ENCODE measurements around the gene TRIM41. TPM values are rescaled to one million over a fixed set of nuclear protein-coding genes. Genes with fewer than 3 reads are reported as not detected.
"Not testable (repeated sequence)": the region's sequence is repeated elsewhere in the genome, so short reads cannot be mapped to it uniquely, and the experiment has no call there.

Gene TRIM41
- total RNA-seq, 1 experiment from 2014 or later: 34.2 TPM

DNA sequence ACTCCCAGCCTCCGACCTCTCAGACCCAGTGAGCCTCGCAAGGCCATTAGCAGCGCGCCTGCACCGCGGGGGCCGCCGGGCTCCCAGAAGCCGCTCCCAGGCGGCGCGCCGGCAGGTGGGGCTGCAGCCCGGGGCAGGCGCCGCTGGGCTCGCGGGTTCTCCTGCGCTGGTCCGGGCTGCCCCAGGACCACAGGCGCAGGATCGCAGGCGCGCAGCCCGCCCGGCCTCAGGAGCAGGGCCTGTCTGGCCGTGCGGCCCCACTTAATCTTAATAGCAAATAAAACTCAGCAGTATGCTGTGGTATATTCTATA is 50.3 kb downstream of the TRIM41 start:
- not testable (repeated sequence) for H3K27me3 Mint-ChIP-seq (ENCODE audit: low read depth); H2BK12ac ChIP-seq (ENCODE audit: insufficient read length, low read depth, low read length); H3K79me1 ChIP-seq (ENCODE audit: insufficient read depth, low read depth, low read length, poor library complexity, severe bottlenecking); H2AK5ac ChIP-seq (ENCODE audit: insufficient read length, low read length); H3K9ac ChIP-seq (ENCODE audit: extremely low read depth, insufficient read length, low read length); H2BK120ac ChIP-seq (ENCODE audit: low read depth, low read length, poor library complexity, severe bottlenecking); H3K4me1 ChIP-seq (ENCODE audit: insufficient read depth, low read length); H3K4me2 ChIP-seq (ENCODE audit: insufficient read depth, insufficient read length, low read length); H4K20me1 ChIP-seq (ENCODE audit: control insufficient read depth, insufficient read depth, insufficient read length); H3K23ac ChIP-seq (ENCODE audit: insufficient read length, low read depth, low read length); H3K56ac ChIP-seq (ENCODE audit: insufficient read length, low read depth, low read length); H2BK15ac ChIP-seq (ENCODE audit: low read depth, low read length); H3K9me3 ChIP-seq (ENCODE audit: control insufficient read depth, low read depth, low read length); H4K91ac ChIP-seq (ENCODE audit: insufficient read length, low read depth, low read length); H3K27ac ChIP-seq (ENCODE audit: insufficient read length, low read depth, low read length); H3K18ac ChIP-seq (ENCODE audit: insufficient read length, low read depth, low read length); H2BK20ac ChIP-seq (ENCODE audit: low read depth, low read length, poor library complexity, severe bottlenecking); H3K23me2 ChIP-seq (ENCODE audit: insufficient read length, low read depth, low read length, poor library complexity, severe bottlenecking); H3K27me3 ChIP-seq (ENCODE audit: insufficient read depth, low read length); H3K79me2 ChIP-seq (ENCODE audit: insufficient read depth, low read length); H2BK5ac ChIP-seq (ENCODE audit: insufficient read length, low read length); H3T11ph ChIP-seq (ENCODE audit: low read length); H3K4me1 Mint-ChIP-seq; H4K5ac ChIP-seq (ENCODE audit: insufficient read length, low read depth, low read length); H3K9me3 Mint-ChIP-seq; H3K36me3 Mint-ChIP-seq (ENCODE audit: insufficient read depth in 1 of 3, low read depth in 3 of 3); H2AFZ ChIP-seq (ENCODE audit: low read length); H3K14ac ChIP-seq (ENCODE audit: insufficient read depth, low read length); H3K4ac ChIP-seq (ENCODE audit: low read depth, low read length); H4K8ac ChIP-seq (replicated peaks; ENCODE audit: insufficient read length, low read depth, low read length)
- DNase-seq: peak; percentile 80
- WGBS (ENCODE audit: extremely low coverage, insufficient read length, low lambda C conversion rate): no CpG with 5 or more reads among the region's 28 CpGs
- peak; percentile 55 for TF ChIP-seq CTCF (conservative IDR thresholded peaks at IDR 0.05)
- Mint-ChIP-seq H3K4me3 (peak overlapping the region; percentile 82 to 83), H3K27ac (peak overlapping the region in 2 of 3 experiments; percentile 49 to 97; a peak in 3 of 7 replicates)

Data from H9 (cell line).